ENCODE results near the gene MAP3K20. TPM values are rescaled to one million over a fixed set of nuclear protein-coding genes. Genes with fewer than 3 reads are reported as not detected.

MAP3K20 gene
- polyA plus RNA-seq, 1 of the 3 experiments (the other 2 are of a cell fraction), result 8.5 TPM

DNA sequence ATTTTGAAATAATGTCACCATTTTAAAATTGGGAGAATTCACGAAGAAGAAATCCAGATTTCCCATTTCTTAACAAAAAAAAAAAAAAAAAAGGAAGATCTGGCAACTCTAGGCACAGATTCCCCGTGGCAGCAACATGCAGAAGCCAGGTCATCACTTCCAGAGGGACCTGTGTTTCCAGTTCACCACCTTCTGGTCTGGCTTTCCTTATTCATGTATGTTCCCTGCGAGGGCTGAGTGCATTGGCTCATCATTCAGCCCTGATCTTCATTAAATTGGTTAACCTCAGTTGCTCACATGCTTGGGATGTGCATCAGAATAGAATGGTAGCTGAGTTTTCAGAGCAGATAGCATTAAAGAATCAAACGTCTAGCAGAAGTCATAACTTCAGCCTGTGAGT, 25.0 kb upstream of the MAP3K20 start (continued):
- TF ChIP-seq, protein P1, sequence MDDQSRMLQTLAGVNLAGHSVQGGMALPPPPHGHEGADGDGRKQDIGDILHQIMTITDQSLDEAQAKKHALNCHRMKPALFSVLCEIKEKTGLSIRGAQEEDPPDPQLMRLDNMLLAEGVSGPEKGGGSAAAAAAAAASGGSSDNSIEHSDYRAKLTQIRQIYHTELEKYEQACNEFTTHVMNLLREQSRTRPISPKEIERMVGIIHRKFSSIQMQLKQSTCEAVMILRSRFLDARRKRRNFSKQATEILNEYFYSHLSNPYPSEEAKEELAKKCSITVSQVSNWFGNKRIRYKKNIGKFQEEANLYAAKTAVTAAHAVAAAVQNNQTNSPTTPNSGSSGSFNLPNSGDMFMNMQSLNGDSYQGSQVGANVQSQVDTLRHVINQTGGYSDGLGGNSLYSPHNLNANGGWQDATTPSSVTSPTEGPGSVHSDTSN (IDR thresholded peaks at IDR 0.05), result no peak

DNA sequence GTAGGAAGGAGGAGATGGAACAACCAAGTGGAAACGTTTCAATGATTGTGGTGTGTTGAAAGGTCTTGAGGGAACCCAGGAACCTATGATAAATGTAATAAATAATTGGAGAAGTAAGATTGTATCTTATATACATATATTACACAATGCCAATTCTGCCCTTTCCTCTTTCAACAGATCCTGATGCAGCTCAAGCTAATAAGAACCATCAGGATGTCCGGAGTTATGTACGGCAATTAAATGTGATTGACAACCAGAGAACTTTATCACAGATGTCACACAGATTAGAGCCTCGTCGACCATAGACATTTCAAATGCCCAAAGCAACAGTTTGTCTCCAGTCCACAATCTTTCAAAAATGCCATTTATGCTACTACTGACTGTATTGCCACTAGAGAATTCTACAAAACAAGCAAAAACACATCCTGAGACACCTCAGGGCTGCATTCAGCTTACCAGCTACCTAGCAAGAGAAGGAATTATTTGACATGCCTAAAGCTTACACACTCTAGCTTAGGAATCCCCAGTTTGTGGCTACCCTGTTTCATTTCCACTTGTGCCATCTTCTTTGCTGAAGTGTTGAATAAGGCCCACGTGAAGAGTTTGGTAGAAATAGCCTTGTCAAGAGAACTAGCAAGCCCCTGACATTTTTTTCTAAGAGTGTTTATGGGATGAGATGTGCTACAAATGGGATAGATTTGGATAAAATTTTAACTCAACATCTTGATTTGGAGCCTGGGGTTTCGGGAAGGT, 24.0 kb upstream of the MAP3K20 start:
- Histone ChIP-seq H2AFZ (ENCODE audit: low read depth) (no peak overlapping the region), H3K4me1 (ENCODE audit: control insufficient read depth in 1 of 2, insufficient read depth in 2 of 2, low read depth in 1 of 2, low read length in 1 of 2) (peaks cover 2 to 37% of the 10 kb centered on the region in 2 experiments), H3K4me2 (no peak overlapping the region), H3K27me3 (ENCODE audit: insufficient read depth) (no peaks in the 10 kb centered on the region), H3K4me3 (ENCODE audit: low read depth in 2 of 2, low read length in 1 of 2) (no peak overlapping the region), H3K9me2 (no peaks in the 10 kb centered on the region), H3K79me2 (ENCODE audit: insufficient read depth) (no peaks in the 10 kb centered on the region), H3K9ac (no peak overlapping the region), H3K36me3 (replicated peaks in 1 of 2; ENCODE audit: control insufficient read depth in 1 of 2, insufficient read depth in 2 of 2, low read length in 1 of 2) (no peaks in the 10 kb centered on the region), H4K20me1 (ENCODE audit: insufficient read depth) (no peaks in the 10 kb centered on the region), H3F3A (replicated peaks; ENCODE audit: insufficient read depth) (peaks cover 22% of the 10 kb centered on the region), H3K27ac (ENCODE audit: low read depth in 2 of 2, low read length in 1 of 2) (no peak overlapping the region; a peak in 1 of 4 replicates), H3K9me3 (no peaks in the 10 kb centered on the region)
- 83% methylated on average over 7 of the region's 7 CpGs for WGBS (ENCODE audit: low lambda C conversion rate)
- TF ChIP-seq NRF1 (IDR thresholded peaks at IDR 0.05; ENCODE audit: low read depth, low read length) (no peak), GATA2 (CRISPR knock-in tag; IDR thresholded peaks at IDR 0.05) (no peak), CHD2 (IDR thresholded peaks at IDR 0.05; ENCODE audit: low read length, partially characterized antibody) (no peak), RXRA (IDR thresholded peaks at IDR 0.05; ENCODE audit: borderline replicate concordance, low read depth) (no peak), RCOR1 (IDR thresholded peaks at IDR 0.05; ENCODE audit: low read length) (no peak), JUND (IDR thresholded peaks at IDR 0.05) (no peak), YY1 (IDR thresholded peaks at IDR 0.05; ENCODE audit: low read depth) (no peak), MEF2A (IDR thresholded peaks at IDR 0.05; ENCODE audit: borderline replicate concordance, low read depth) (no peak), ELF1 (IDR thresholded peaks at IDR 0.05) (no peak), POLR2AphosphoS5 (IDR thresholded peaks at IDR 0.05; ENCODE audit: low read depth, low read length) (no peak), SIN3A (IDR thresholded peaks at IDR 0.05; ENCODE audit: borderline replicate concordance, low read depth, low read length) (no peak), RFX5 (IDR thresholded peaks at IDR 0.05; ENCODE audit: low read length) (no peak), MXI1 (IDR thresholded peaks at IDR 0.05; ENCODE audit: low read depth, low read length) (no peak)
- TF ChIP-seq, protein P2, sequence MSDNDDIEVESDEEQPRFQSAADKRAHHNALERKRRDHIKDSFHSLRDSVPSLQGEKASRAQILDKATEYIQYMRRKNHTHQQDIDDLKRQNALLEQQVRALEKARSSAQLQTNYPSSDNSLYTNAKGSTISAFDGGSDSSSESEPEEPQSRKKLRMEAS (IDR thresholded peaks at IDR 0.05; ENCODE audit: low read depth), result no peak
- TF ChIP-seq, protein P3, sequence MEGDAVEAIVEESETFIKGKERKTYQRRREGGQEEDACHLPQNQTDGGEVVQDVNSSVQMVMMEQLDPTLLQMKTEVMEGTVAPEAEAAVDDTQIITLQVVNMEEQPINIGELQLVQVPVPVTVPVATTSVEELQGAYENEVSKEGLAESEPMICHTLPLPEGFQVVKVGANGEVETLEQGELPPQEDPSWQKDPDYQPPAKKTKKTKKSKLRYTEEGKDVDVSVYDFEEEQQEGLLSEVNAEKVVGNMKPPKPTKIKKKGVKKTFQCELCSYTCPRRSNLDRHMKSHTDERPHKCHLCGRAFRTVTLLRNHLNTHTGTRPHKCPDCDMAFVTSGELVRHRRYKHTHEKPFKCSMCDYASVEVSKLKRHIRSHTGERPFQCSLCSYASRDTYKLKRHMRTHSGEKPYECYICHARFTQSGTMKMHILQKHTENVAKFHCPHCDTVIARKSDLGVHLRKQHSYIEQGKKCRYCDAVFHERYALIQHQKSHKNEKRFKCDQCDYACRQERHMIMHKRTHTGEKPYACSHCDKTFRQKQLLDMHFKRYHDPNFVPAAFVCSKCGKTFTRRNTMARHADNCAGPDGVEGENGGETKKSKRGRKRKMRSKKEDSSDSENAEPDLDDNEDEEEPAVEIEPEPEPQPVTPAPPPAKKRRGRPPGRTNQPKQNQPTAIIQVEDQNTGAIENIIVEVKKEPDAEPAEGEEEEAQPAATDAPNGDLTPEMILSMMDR (IDR thresholded peaks at IDR 0.05), result no peak
- TF ChIP-seq, protein P4, sequence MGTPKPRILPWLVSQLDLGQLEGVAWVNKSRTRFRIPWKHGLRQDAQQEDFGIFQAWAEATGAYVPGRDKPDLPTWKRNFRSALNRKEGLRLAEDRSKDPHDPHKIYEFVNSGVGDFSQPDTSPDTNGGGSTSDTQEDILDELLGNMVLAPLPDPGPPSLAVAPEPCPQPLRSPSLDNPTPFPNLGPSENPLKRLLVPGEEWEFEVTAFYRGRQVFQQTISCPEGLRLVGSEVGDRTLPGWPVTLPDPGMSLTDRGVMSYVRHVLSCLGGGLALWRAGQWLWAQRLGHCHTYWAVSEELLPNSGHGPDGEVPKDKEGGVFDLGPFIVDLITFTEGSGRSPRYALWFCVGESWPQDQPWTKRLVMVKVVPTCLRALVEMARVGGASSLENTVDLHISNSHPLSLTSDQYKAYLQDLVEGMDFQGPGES (IDR thresholded peaks at IDR 0.05; ENCODE audit: low read depth, low read length), result no peak
- TF ChIP-seq, protein P1 (IDR thresholded peaks at IDR 0.05), result no peak
- TF ChIP-seq, protein P5, sequence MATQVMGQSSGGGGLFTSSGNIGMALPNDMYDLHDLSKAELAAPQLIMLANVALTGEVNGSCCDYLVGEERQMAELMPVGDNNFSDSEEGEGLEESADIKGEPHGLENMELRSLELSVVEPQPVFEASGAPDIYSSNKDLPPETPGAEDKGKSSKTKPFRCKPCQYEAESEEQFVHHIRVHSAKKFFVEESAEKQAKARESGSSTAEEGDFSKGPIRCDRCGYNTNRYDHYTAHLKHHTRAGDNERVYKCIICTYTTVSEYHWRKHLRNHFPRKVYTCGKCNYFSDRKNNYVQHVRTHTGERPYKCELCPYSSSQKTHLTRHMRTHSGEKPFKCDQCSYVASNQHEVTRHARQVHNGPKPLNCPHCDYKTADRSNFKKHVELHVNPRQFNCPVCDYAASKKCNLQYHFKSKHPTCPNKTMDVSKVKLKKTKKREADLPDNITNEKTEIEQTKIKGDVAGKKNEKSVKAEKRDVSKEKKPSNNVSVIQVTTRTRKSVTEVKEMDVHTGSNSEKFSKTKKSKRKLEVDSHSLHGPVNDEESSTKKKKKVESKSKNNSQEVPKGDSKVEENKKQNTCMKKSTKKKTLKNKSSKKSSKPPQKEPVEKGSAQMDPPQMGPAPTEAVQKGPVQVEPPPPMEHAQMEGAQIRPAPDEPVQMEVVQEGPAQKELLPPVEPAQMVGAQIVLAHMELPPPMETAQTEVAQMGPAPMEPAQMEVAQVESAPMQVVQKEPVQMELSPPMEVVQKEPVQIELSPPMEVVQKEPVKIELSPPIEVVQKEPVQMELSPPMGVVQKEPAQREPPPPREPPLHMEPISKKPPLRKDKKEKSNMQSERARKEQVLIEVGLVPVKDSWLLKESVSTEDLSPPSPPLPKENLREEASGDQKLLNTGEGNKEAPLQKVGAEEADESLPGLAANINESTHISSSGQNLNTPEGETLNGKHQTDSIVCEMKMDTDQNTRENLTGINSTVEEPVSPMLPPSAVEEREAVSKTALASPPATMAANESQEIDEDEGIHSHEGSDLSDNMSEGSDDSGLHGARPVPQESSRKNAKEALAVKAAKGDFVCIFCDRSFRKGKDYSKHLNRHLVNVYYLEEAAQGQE (IDR thresholded peaks at IDR 0.05; ENCODE audit: low read depth, low read length), result no peak
- ChIA-PET CTCF (no interaction called here), POLR2A (no interaction called here)
- no peak for DNase-seq

Data from SK-N-SH (cell line).